Measurements from ENCODE around the gene SLAMF7.
"Not testable (repeated sequence)": the region's sequence is repeated elsewhere in the genome, so short reads cannot be mapped to it uniquely, and the experiment has no call there.

Gene SLAMF7

GRCh38 chr1:160739098-160739511 is at the start of gene SLAMF7:
Gene SLAMF7, plus strand, starts transcription at chr1:160739247. Its CDS starts 55 bp downstream, at chr1:160739302.
- DNase-seq = no peak

GRCh38 chr1:160692390-160692789 is 46.7 kb upstream of the SLAMF7 start:
- not testable (repeated sequence) for DNase-seq

- DNase-seq = no peak
Observed at GRCh38 chr1:160702100-160702499, 36.9 kb upstream of the SLAMF7 start.

DNA sequence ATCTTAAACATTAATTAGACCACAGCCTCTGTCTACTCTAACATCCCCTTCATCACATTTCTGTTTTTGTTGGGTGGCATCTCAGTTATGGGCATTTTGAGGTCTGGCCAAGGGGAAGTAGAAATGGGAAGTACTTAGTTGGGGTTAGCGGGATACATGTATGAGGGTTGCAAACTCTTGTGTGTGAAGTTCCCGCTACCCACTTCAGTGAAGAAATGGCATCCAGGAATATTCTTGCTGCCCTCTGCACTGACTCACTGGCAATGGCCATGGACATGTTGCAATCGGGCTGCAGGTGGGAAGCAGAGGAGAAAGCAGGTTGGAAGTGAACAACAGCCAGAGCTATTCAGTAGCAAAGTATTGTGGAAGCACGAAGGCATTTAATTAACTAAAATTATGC is 34.8 kb upstream of the SLAMF7 start:
- no peak for DNase-seq

DNA sequence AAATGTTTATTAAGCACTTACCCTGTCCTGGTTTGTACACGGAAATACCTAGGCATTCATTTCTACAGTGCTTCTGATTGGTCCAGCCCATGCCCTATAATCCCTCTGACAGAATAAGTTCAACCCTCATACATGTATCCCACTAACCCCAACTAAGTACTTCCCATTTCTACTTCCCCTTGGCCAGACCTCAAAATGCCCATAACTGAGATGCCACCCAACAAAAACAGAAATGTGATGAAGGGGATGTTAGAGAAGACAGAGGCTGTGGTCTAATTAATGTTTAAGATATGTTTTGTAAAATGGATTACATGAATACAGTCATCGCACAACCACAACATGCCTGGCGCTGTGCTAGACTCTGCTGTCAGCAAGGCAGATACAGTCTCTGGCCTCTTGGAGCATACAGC is 33.8 kb upstream of the SLAMF7 start:
- not testable (repeated sequence) for DNase-seq

DNA sequence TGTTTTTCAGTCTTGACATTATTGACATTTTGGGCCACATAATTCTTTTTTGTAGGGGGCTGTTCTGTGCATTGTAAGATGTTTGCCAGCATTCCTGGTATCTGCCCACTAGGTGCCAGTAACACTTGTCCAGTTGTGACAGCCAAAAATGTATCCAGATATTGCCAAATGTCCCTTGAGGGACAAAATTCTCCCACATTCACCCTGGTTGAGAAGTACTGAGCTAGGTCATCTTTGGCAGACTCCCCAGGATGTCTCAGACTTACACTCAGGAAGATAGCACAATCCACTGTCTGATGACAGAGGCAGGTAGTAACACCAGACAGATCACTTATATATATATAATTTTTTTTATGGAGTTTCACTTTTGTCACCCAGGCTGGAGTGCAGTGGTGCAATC is 33.3 kb upstream of the SLAMF7 start:
- no peak for DNase-seq

- no peak for DNase-seq
Observed at GRCh38 chr1:160706526-160707235, 32.4 kb upstream of the SLAMF7 start.

DNA sequence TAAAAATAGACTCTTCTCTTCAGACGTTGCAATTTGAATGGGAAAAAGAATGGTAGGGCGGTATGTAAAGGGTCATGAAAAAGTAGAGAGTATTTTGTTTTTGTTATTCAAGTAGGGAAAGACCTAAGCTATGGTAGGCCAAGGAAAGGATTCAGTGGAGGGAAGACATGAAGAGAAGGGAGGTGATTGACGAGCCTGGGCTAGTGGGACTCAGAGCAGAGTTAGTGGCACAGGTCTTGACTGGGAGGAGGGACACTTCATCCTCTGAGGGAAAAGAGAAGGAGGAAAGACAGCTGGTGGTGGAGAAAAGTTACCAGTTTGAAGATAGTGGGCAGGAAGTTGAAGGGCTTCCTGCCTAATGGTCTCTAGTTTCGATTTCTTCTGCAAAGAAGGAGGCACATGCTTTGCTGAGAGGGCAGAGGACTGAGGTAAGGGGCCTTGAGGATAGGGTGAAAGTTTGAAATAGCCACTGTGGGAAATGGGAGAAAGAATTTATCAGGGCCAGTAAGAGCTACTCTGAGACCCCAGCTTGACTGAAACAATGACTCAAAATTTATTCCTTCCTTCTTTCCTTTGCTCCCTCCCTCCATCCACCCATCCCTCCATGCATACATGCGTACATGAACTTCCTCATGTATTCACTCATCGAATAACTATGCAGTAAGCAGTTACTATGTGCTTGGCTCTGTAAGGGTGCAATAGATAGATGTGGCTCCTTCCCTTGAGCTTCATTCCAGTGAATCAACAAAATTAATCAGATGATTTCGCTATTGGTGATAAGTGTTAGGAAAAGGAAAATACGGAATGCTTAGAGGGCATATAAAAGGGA is 31.6 kb upstream of the SLAMF7 start:
- no peak for DNase-seq

DNA sequence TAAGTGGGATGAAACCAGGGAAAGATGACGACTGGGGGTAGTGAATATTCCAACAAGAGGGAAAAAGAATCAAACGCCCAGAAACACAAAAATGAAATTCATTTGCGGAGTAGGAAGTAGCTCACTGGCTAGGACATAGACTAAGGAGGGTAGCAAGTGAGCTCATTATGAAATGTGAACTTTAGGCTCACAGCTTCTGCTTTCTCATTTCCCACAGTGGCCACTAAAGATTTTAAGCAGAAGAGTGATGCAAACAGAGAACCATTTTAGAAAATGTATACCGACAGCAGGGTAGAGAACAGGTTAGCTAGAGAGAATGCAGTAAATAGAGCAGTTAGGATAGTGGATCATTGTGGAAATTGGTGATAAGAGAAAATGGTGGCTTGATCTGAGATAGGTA is 30.9 kb upstream of the SLAMF7 start:
- no peak for DNase-seq

DNA sequence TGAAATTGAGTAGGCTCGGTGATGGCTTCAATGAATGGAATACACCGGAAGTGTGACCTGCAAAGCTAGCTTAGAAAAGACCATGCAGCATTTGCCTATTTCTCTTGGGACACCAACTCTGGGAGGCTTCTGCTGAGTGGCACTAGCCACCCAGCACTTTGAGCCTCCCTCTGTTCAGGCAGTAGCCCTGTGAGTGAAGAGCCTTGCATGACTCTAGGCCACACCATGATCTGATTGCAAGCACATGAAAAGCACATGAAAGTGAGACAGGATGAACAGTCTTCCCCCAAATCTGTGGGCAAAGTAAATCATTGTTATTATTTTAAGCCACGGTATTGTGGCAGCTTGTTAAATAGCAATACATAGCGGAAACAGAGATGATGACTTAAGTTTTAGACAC is 30.2 kb upstream of the SLAMF7 start:
- DNase-seq = peak; percentile 71

DNA sequence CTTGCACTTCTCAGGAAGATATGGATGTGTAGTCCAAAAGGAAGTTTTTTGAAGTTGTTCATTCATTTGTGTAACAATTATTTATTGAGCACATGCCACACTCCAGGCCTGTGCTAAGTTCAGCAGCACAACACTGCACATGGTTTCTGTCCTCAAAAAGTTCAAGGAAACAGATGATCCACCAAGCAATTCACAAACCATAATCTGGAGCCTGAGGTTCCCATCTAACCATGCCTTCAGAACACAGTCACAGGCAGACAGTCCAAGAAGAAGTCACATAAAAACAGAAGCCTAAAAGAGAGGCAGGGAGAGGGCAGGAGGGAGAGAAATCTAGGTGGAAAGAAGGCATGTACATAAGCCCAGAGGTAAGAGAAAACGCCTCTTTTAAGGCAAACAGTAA is 29.3 kb upstream of the SLAMF7 start:
- no peak for DNase-seq

- DNase-seq = no peak
Observed at GRCh38 chr1:160710517-160711252, 28.4 kb upstream of the SLAMF7 start.

DNA sequence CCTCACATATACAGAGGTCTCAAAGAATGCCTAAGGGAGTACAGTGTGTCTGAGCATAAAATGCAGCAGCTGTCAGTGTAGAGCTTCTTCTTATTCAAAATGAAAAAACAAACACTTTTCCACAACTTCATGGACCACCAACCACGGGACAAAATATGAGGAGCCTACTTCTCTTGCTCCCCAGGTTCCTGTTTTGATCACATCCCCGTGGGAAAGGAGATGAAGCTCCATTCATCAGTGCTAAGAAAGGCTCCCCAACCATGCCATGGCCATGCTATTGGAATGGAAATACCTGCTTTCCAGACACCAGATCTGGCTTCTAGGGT is 27.8 kb upstream of the SLAMF7 start:
- no peak for DNase-seq

DNA sequence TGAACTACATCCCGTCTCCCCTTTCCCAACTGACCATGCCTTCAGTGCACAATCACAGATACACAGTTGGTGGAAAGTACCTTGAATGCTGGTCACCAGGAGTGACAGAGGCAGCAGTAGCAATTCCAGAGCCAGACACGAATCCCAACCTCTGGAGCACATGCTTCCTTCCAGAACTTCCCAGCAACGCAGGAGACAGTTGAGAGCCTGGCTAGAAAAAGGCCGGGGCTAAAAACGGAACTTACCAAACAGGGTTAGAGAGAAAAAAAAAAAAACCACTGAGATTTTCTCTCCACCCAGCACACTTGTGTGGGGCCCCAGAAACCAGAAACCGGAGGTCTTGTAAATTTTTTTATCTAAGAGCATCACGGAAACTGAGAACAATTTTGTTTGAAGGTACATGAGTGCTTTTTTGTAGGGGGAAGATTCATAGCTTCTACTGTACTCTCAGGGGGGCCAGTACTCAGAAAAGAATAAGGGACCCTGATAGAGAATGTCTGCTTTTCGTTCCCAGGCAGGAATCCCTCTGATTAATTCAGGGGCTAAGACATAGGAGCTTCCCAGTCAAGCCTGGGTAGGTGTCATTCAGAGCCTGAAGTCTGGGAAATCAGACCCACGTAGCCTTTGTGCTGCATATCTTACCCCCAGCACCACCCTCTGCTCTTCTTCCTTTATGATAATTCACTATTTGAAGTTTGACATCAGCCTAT is 27.3 kb upstream of the SLAMF7 start, which contains the start of gene CD48:
Gene CD48 (minus strand): TSS at position 221 of the 710 bp plus-strand sequence. CDS start 59 bp downstream, at position 162.
- peak; percentile 79 for DNase-seq

DNA sequence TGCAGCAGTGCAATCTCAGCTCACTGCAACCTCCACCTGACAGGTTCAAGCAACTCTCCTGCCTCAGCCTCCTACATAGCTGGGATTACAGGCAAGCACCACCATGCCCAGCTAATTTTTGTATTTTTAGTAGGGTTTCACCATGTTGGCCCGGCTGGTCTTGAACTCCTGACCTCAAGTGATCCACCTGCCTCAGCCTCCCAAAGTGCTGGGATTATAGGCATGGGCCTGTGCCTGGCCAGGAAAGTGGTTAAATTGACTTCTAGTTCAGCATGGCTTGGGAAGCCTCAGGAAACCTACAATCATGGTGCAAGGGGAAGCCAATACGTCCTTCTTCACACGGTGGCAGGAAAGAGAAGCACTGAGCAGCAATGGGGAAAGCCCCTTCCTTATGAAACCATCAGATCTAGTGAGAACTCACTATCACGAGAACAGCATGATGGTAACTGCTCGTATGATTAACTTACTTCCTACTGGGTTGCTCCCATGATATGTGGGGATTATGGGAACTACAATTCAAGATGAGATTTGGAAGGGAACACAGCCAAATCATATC is 26.4 kb upstream of the SLAMF7 start:
- DNase-seq = peak; percentile 77

DNA sequence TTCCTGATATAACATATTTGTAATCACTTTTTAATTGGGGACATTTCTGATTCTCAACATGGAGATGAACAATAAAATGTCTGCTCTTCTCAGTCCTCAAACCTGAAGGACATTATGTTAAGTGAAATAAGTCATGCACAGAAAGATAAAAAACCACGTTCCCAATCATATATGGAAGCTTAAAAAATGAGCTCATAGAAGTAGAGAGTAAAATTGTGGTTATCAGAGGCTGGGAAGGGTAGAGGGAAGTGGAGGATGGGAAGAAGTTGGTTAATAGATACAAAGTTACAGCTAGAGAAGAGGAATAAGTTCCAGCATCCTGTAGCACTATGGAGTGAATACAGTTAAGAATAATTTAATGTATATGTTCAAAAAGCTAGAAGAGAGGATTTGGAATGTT is 25.9 kb upstream of the SLAMF7 start:
- no peak for DNase-seq

DNA sequence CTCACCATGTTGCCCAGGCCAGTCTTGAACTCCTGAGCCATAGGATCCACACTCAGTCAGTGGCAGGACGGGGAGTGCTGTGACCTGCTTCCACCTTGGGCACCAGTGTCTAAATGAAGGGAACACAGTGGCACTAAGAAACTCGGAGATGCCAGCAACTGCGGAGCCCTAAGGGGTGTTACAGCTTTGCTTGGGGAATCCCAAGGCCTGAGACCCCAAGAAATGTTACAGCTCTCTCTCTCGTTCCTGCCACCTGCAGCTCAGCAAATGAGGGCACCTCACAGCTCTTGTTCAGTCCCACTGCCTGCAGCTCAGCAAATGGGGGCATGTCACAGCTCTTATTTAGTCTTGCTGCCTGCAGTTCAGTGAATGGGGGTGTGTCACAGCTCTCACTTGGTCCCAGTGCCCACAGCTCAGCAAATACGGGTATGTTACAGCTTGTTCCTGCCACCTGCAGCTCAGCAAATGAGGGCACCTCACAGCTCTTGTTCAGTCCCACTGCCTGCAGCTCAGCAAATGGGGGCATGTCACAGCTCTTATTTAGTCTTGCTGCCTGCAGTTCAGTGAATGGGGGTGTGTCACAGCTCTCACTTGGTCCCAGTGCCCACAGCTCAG is 24.9 kb upstream of the SLAMF7 start:
- not testable (repeated sequence) for DNase-seq

- no peak for DNase-seq
Observed at GRCh38 chr1:160716013-160716412, 23.0 kb upstream of the SLAMF7 start.

DNA sequence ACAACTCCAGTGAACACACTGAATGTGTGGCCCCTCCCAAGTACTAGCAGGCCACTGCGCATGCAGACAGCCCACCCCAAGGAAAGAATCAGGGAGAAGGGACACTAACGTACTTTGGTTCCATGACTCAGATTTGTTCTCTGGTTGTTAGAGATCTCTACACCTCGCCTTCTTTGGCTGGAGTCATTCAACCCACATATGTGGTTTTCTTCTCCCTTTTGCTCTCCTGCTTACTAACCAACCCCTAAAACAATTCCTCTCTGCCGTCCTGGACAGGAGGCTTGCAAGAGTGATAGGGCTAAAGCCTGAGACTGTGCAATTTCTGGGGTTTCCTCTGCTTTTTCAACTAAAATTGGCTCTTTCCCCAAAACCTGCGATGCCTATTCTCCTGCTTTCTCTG is 21.7 kb upstream of the SLAMF7 start:
- no peak for DNase-seq

GRCh38 chr1:160718210-160718609 is 20.8 kb upstream of the SLAMF7 start:
- DNase-seq = no peak

GRCh38 chr1:160720356-160721085 is 18.5 kb upstream of the SLAMF7 start:
- no peak for DNase-seq

All from activated effector memory CD4-positive, alpha-beta T cell treated with anti-CD3 and anti-CD28 coated beads, Interleukin-2, amount 50 U/mL, for 16 hours (primary cell).